T-helper 22 cell (primary cell): ENCODE measurements around the gene PIEZO1.
"Not testable (repeated sequence)": the region's sequence is repeated elsewhere in the genome, so short reads cannot be mapped to it uniquely, and the experiment has no call there.

ENCODE experiments used
- DNase-seq: peaks from one replicate; pipeline ENCODE4 v3.0.0-alpha.2; 2020; ENCODE audit warnings: low read depth

The PIEZO1 gene

GRCh38 chr16:88669493-88669892 is 115.5 kb downstream of the PIEZO1 start:
- DNase-seq: not testable (repeated sequence)

- no peak for DNase-seq
Observed at GRCh38 chr16:88667461-88667860, 117.6 kb downstream of the PIEZO1 start.

- DNase-seq: no peak
Observed at GRCh38 chr16:88665570-88665969, 119.5 kb downstream of the PIEZO1 start.
